Activated T-cell treated with anti-CD3 and anti-CD28 coated beads for 1 hour (primary cell): ENCODE data around the gene SLCO1A2.
"Not testable (repeated sequence)": the region's sequence is repeated elsewhere in the genome, so short reads cannot be mapped to it uniquely, and the experiment has no call there.

ENCODE experiments used
- DNase-seq: peaks from one replicate; pipeline ENCODE4 v3.0.0-alpha.2; 2020; ENCODE audit warnings: low read depth

SLCO1A2 gene

GRCh38 chr12:21334771-21335325, at the start of gene SLCO1A2:
Gene SLCO1A2, minus strand, starts transcription at chr12:21334917. Its CDS starts 270 bp downstream, at chr12:21334647.
- no peak for DNase-seq

GRCh38 chr12:21384261-21384660, 49.5 kb upstream of the SLCO1A2 start:
- no peak for DNase-seq

- DNase-seq = not testable (repeated sequence)
These were observed 46.6 kb upstream of the SLCO1A2 start for GRCh38 chr12:21381320-21381719.

- DNase-seq = no peak
These were observed 44.5 kb upstream of the SLCO1A2 start for GRCh38 chr12:21379218-21379617.

GRCh38 chr12:21372602-21373001, 37.9 kb upstream of the SLCO1A2 start, which contains the start of gene IAPP:
Gene IAPP, plus strand, starts transcription at chr12:21372902. Its CDS starts 450 bp downstream, at chr12:21373352.
- DNase-seq = no peak

- no peak for DNase-seq
These were observed 36.2 kb upstream of the SLCO1A2 start for GRCh38 chr12:21370845-21371449.

- no peak for DNase-seq
These were observed 34.6 kb upstream of the SLCO1A2 start for GRCh38 chr12:21369141-21369980.

GRCh38 chr12:21360632-21361031, 25.9 kb upstream of the SLCO1A2 start:
- not testable (repeated sequence) for DNase-seq

- DNase-seq = no peak
These were observed 19.9 kb upstream of the SLCO1A2 start for GRCh38 chr12:21354641-21355040.

- DNase-seq = no peak
These were observed 19.2 kb upstream of the SLCO1A2 start for GRCh38 chr12:21353948-21354347.

GRCh38 chr12:21353487-21353886, 18.8 kb upstream of the SLCO1A2 start:
- DNase-seq = no peak

GRCh38 chr12:21350975-21351374, 16.3 kb upstream of the SLCO1A2 start:
- DNase-seq = no peak

- no peak for DNase-seq
These were observed 12.0 kb upstream of the SLCO1A2 start for GRCh38 chr12:21346542-21347205.

GRCh38 chr12:21343636-21344035, 8.9 kb upstream of the SLCO1A2 start:
- DNase-seq = no peak

- DNase-seq = no peak
These were observed 7.1 kb upstream of the SLCO1A2 start for GRCh38 chr12:21341769-21342168.

- no peak for DNase-seq
These were observed 5.7 kb upstream of the SLCO1A2 start for GRCh38 chr12:21340403-21340802.

- no peak for DNase-seq
These were observed 5.2 kb upstream of the SLCO1A2 start for GRCh38 chr12:21339921-21340320.

- no peak for DNase-seq
These were observed 3.4 kb upstream of the SLCO1A2 start for GRCh38 chr12:21337959-21338744.

- no peak for DNase-seq
These were observed 2.7 kb upstream of the SLCO1A2 start for GRCh38 chr12:21337453-21337852.

GRCh38 chr12:21336656-21337055, 1.9 kb upstream of the SLCO1A2 start:
- DNase-seq = no peak

GRCh38 chr12:21330682-21331253, 3.9 kb downstream of the SLCO1A2 start:
- DNase-seq = no peak
